Karpas-422 (cell line): Measurements from ENCODE around the gene MARCHF4. TPM values are rescaled to one million over a fixed set of nuclear protein-coding genes. Genes with fewer than 3 reads are reported as not detected.
"Not testable (repeated sequence)": the region's sequence is repeated elsewhere in the genome, so short reads cannot be mapped to it uniquely, and the experiment has no call there.

Experiments
- DNase-seq: peaks from one replicate; pipeline ENCODE4 v3.0.0-alpha.2; 2015
- H2AFZ ChIP-seq: fragments of 200-600 bp; sonication (generic); 2 replicates; pipeline ENCODE4 v1.6.1; 2014; ENCODE audit warnings: antibody characterized with exemption, low read length, mixed read lengths
- H3K27ac ChIP-seq: fragments of 200-600 bp; sonication (generic); 2 replicates; pipeline ENCODE4 v1.5.1; 2014; ENCODE audit warnings: mild to moderate bottlenecking, low read length, moderate library complexity
- H3K27me3 ChIP-seq: fragments of 200-600 bp; sonication (generic); 2 replicates; pipeline ENCODE4 v1.6.1; 2014; ENCODE audit warnings: low read length, mixed read lengths
- H3K36me3 ChIP-seq: fragments of 200-600 bp; sonication (generic); 2 replicates; pipeline ENCODE4 v1.6.1; 2014; ENCODE audit warnings: low read length, mixed read lengths; ENCODE audit not compliant: insufficient read depth
- H3K4me1 ChIP-seq: fragments of 200-600 bp; sonication (generic); 2 replicates; pipeline ENCODE4 v1.6.1; 2014; ENCODE audit warnings: mild to moderate bottlenecking, low read length, mixed read lengths
- H3K4me2 ChIP-seq: fragments of 200-600 bp; sonication (generic); 2 replicates; pipeline ENCODE4 v1.6.1; 2014; ENCODE audit warnings: low read length, low read depth, mild to moderate bottlenecking; ENCODE audit not compliant: poor library complexity, severe bottlenecking
- H3K4me3 ChIP-seq: fragments of 200-600 bp; sonication (generic); 2 replicates; pipeline ENCODE4 v1.5.1; 2014; ENCODE audit warnings: mild to moderate bottlenecking, antibody characterized with exemption, low read length, mixed read lengths
- H3K79me2 ChIP-seq: fragments of 200-600 bp; sonication (generic); 2 replicates; pipeline ENCODE4 v1.6.1; 2014; ENCODE audit warnings: mild to moderate bottlenecking, low read length, mixed read lengths
- H3K9ac ChIP-seq: fragments of 200-600 bp; sonication (generic); 2 replicates; pipeline ENCODE4 v1.6.0; 2014; ENCODE audit warnings: low read length
- H3K9me2 ChIP-seq: fragments of 200-600 bp; sonication (generic), shearing (Covaris generic); replicated peaks from 2 replicates; pipeline ENCODE4 v1.6.0; 2014; ENCODE audit warnings: mild to moderate bottlenecking, low read length, moderate library complexity; ENCODE audit not compliant: insufficient read depth
- H3K9me3 ChIP-seq: fragments of 300-700, 200-600 bp; sonication (generic); 2 replicates; pipeline ENCODE4 v1.6.1; 2014; ENCODE audit warnings: low read length, mixed read lengths
- H4K20me1 ChIP-seq: fragments of 200-600 bp; sonication (generic); 2 replicates; pipeline ENCODE4 v1.6.1; 2014; ENCODE audit warnings: mild to moderate bottlenecking, antibody characterized with exemption, low read length, low read depth; ENCODE audit not compliant: insufficient read depth
- total RNA-seq: library from RNA; depleted of rRNA; stranded (reverse); fragments of >200 nt; shearing (Covaris generic); gene quantifications from 2 replicates; pipeline ENCODE4 v1.2.3, GENCODE V29; 2014; ENCODE audit warnings: low replicate concordance

Gene MARCHF4
- total RNA-seq, 1 experiment from 2014 or later, result not detected

DNA sequence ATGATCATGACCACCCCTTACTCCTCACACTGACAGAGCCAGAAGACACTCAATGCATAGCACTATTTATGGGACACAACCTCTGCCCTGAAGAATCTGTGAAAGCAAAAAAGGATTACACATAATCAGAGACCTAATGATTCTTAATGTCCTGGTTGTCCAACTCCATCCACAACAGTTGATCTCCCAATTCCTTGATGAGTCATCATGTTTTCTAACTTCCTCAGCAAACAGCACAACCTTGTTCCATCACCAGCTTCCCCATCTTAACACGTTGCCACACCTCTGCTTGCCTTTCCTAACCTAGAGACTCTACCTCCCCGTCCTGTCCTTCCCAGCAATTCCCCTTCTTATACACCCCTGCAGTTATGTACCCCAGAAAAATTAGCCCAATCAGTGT is 13.2 kb upstream of the MARCHF4 start:
- Histone ChIP-seq H3K9me3 (no peaks in the 10 kb centered on the region), H3K27ac (no peak overlapping the region), H4K20me1 (no peaks in the 10 kb centered on the region), H3K9ac (no peak overlapping the region), H3K36me3 (no peaks in the 10 kb centered on the region), H3K79me2 (no peaks in the 10 kb centered on the region), H3K4me2 (no peak overlapping the region), H3K9me2 (no peaks in the 10 kb centered on the region), H2AFZ (no peak overlapping the region), H3K27me3 (no peaks in the 10 kb centered on the region), H3K4me1 (no peaks in the 10 kb centered on the region), H3K4me3 (no peak overlapping the region)
- DNase-seq, result no peak

DNA sequence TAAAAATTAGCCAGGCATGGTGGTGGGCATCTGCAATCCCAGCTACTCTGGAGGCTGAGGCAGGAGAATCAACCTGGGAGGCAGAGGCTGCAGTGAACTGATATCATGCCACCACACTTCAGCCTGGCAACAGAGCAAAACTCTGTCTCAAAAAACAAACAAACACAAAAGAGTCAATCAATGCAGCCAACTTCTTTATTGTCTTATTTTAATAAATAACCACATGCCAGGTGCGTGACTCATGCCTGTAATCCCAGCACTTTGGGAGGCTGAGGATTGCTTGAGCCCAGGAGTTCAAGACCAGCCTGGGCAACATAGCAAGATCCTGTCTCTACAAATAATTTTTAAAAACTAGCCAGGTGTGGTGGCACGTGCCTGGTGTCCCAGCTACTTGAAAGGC is 12.1 kb upstream of the MARCHF4 start:
- H3K4me2 ChIP-seq, H2AFZ ChIP-seq, H3K4me1 ChIP-seq, H3K27ac ChIP-seq, H3K27me3 ChIP-seq, H3K36me3 ChIP-seq, H3K9me3 ChIP-seq, H3K79me2 ChIP-seq, DNase-seq, H4K20me1 ChIP-seq, H3K4me3 ChIP-seq, H3K9me2 ChIP-seq, H3K9ac ChIP-seq: not testable (repeated sequence)

DNA sequence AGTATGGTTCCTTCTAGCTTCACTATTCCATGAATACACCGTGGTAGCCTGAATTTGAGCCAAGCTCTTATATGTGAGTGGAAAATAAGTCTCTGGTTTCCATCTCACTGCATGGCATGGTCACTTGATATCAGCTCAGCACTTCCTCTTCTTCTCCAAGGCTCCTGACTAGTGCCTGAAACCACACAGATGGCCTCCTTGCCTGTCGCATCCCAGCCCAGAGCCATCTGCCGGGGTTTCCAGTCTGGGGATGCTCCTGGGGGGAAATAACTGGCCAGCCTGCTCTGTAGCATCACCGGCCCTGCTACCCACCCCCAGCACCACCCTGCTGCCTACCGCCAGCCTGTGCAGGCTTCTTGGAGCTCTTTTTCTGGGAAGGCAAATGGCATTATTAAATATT is 7.7 kb upstream of the MARCHF4 start:
- Histone ChIP-seq H3K27ac (no peak overlapping the region), H3K9ac (no peak overlapping the region), H3K4me1 (no peaks in the 10 kb centered on the region), H3K9me3 (no peaks in the 10 kb centered on the region), H3K27me3 (no peaks in the 10 kb centered on the region), H4K20me1 (no peaks in the 10 kb centered on the region), H3K4me2 (no peak overlapping the region), H3K36me3 (no peaks in the 10 kb centered on the region), H3K4me3 (no peak overlapping the region), H3K9me2 (no peaks in the 10 kb centered on the region), H2AFZ (no peak overlapping the region), H3K79me2 (no peaks in the 10 kb centered on the region)
- no peak for DNase-seq

DNA sequence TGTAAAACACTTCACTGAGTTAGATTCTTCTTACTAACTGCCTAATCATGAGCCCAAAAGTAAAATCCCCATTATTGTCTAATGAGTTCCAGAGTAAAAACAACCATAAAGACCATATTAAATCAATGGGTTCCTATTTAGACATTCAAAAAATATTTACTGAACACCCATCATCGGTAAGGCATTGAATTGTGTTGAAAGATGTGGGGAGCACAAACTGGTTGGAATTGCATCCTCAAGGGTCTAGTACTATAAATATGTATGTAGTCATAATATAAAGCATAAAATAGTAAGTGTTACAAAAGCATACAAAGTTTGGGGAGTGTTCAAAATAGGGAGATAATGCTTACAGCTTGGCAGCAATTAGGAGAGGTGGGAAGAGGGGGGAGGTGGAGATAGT is 3.0 kb upstream of the MARCHF4 start:
- Histone ChIP-seq H3K4me1 (no peaks in the 10 kb centered on the region), H3K4me3 (no peak overlapping the region), H2AFZ (no peak overlapping the region), H3K9ac (no peak overlapping the region), H3K9me3 (no peaks in the 10 kb centered on the region), H3K4me2 (no peak overlapping the region), H3K79me2 (no peaks in the 10 kb centered on the region), H3K27ac (no peak overlapping the region), H3K9me2 (no peaks in the 10 kb centered on the region), H3K27me3 (no peaks in the 10 kb centered on the region), H3K36me3 (no peaks in the 10 kb centered on the region), H4K20me1 (no peaks in the 10 kb centered on the region)
- no peak for DNase-seq

DNA sequence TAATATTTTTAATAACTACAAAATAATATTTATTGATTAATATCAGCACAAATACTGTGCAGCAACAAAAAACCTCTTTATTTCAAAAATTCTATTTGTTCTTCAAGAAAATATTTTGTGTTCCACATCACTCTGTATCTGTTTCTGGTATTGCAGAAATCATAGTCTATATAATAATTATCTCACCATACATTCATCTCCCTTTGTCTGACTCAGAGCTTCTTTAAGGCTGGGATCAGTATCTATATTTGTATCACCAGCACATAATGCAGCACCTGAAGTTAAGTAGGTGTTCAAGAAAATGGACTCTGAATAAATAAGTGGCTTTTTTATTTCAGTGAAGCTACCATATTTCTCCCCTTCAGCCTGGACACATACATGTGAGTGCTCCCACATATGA is 1.6 kb upstream of the MARCHF4 start:
- Histone ChIP-seq H3K36me3 (no peaks in the 10 kb centered on the region), H3K9me2 (no peaks in the 10 kb centered on the region), H3K4me1 (no peaks in the 10 kb centered on the region), H4K20me1 (no peaks in the 10 kb centered on the region), H3K9me3 (no peaks in the 10 kb centered on the region), H3K79me2 (no peaks in the 10 kb centered on the region), H2AFZ (no peak overlapping the region), H3K27ac (no peak overlapping the region), H3K9ac (no peak overlapping the region), H3K27me3 (no peaks in the 10 kb centered on the region), H3K4me3 (no peak overlapping the region), H3K4me2 (no peak overlapping the region)
- DNase-seq, result no peak

DNA sequence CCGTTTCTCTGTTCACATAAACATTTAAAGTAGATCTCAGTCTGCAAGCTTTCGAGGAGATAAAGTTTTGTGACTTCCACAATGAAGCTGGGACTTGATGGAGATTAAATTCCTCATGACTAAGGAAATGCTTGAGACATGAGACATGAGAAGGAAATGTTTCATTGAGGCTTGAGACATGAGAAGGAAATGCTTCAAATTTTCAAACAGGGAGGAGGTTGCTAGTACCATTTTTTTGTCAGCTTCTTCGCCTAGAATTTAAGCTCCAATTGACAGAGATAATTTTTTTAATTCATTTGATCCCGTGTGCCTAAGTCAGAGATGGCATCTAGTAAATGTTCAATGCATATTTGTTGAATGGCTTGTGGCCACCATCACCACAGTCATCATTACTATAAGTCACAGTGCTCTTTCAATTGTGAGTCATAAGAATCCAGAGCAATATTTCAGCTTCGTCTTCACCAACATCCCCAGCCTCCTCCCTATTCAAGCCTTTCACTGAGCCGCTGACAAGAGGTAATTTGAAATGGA is 543 bp upstream of the MARCHF4 start:
- Histone ChIP-seq H3K36me3 (no peaks in the 10 kb centered on the region), H4K20me1 (no peaks in the 10 kb centered on the region), H3K4me3 (no peak overlapping the region), H3K4me2 (no peak overlapping the region), H3K9me2 (no peaks in the 10 kb centered on the region), H3K27ac (no peak overlapping the region), H3K9ac (no peak overlapping the region), H3K79me2 (no peaks in the 10 kb centered on the region), H3K9me3 (no peaks in the 10 kb centered on the region), H3K4me1 (no peaks in the 10 kb centered on the region), H2AFZ (no peak overlapping the region), H3K27me3 (no peaks in the 10 kb centered on the region)
- DNase-seq, result no peak

DNA sequence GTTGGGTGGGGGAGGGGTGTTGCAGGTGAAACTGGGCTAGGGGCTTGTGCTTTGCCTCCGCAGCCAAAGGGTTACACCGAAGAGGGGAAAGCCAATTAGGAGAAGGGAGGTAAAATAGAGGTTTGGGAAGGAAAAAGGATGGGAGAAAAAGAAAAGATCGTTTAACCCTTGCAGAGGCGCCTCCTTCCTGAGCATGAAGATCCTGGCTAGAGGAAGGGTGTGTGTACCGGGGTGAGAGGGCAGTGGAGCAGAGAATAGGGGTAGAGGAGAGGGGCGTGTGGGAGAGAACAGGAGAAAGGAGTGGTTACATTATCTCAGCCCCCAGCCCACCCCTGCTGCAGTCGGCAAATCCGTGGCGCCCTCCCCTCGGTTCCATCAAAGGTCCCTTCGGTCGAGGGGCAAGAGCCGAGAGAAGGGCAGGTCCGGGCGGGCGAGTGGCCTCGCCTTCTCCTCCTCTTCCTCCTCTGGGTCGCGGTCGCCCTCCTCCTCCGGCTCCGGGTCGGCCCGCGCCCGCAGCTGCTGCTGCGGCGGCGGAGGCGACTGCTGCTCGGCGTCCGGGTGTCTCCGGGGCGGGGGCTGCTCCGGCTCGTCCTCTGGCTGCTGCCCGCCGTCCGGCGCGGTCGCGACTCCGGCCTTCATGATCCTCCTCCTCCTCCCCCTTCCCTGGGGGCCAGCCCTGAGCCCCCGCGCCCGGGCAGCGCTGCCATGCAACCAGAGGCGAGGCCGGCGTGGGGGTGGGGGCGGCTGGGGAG is 1.1 kb downstream of the MARCHF4 start:
- Histone ChIP-seq H3K27me3 (no peaks in the 10 kb centered on the region), H3K9me2 (no peaks in the 10 kb centered on the region), H3K79me2 (no peaks in the 10 kb centered on the region), H3K9me3 (no peaks in the 10 kb centered on the region), H2AFZ (no peak overlapping the region), H4K20me1 (no peaks in the 10 kb centered on the region), H3K4me3 (no peak overlapping the region), H3K36me3 (no peaks in the 10 kb centered on the region), H3K27ac (no peak overlapping the region), H3K9ac (no peak overlapping the region), H3K4me2 (no peak overlapping the region), H3K4me1 (no peaks in the 10 kb centered on the region)
- DNase-seq, result no peak

DNA sequence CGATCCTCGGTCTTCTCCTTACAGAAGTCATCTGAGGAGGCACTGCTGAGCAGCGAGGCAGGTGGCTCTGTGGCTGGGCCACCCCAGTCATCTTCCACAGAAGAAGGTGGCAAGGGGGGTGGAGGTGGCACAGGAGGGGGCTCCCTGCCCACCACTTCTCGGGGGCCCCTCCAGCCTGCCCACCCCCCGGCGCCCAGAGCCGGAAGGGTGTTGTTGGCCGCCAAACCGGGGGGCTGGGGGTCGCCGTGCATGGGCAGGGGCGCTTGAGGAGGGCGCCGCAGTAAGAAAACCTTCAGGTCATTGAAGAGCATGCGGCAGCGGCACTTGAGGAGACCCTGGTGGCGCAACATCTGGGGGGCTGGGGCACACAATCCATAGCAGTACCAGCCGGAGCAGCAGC is 2.5 kb downstream of the MARCHF4 start:
- Histone ChIP-seq H3K9me2 (no peaks in the 10 kb centered on the region), H2AFZ (no peak overlapping the region), H3K4me1 (no peaks in the 10 kb centered on the region), H3K4me3 (no peak overlapping the region), H3K4me2 (no peak overlapping the region), H3K79me2 (no peaks in the 10 kb centered on the region), H3K9ac (no peak overlapping the region), H3K9me3 (no peaks in the 10 kb centered on the region), H3K36me3 (no peaks in the 10 kb centered on the region), H4K20me1 (no peaks in the 10 kb centered on the region), H3K27ac (no peak overlapping the region), H3K27me3 (no peaks in the 10 kb centered on the region)
- DNase-seq, result no peak
